GM19240 (cell line): ENCODE measurements around the gene SSPN.

Experiments used
- DNase-seq: peaks from one replicate; pipeline ENCODE4 v3.0.0; 2011; ENCODE audit warnings: low spot score; ENCODE audit not compliant: insufficient read length

SSPN gene

DNA sequence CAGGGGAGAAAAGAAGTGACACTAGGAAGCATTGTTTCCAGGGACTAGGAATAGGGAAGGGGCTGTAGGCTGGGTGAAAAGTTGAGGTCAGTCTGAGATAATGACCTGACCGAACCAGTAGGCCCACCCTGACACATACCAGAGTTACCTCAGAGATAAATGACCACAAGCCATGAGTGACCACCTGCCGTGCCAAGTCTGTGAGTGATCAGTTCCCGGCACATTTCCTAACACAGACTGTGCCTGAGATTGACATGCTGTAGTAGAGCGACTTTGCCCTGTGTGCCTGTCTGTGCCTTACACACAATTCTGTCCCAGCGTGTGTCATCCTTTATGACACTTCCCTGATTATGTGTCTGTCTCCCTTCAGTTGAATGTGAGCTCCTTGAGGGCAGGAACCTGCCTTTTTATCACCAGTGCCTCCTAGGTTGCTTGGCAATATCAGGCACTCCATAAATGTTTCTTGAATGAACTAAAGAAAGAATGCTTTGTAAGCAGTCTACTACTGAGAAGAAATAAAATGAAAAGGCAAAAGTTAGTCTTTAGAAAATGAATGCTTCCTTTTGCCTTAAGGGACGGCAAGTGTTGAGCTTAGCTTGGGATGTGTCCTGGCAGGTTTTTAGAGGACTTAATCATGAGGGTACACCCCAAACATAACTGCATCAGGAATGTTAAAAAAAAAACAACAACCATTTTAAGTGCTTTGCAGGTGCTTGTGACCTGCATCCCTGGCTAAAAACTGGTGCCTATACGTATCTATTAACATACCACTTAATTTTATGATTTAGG is 9.6 kb upstream of the SSPN start:
- no peak for DNase-seq

DNA sequence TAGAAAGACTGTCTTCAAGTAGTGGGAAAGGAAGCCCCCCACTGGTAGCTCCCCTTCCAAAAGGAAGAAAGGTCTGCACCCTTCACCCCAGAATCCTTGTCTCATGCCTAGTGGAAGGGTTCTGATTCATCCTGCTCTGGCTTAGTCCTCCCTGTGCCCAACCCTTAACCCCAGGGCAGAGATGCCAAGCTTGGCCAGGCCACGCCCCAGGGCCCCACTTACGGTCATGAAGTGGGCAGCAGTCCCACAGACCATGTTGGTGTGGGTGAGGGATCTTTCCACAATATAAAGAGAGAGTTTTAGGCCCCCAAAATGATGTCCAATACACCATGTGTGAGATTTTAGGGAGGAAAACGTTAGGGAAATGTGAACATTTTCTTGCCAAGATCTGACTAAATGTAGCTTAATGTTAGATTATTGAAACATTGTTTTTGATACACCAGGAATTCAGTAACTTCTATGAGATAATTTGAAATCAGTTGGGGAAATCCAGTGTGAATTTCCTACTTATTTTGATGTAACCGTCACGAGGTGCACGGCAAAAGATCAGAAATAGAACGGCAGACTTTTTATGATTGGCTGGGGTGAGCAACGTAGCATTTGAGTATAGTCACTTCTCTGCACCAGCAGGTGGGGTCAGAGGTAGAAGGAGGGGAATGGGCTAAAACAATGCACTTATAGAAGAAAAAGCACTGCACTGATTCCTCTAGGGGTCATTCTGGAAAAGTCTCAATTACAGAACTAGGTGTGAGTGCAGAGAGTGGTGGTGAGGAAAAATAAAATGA is 8.2 kb upstream of the SSPN start:
- DNase-seq: no peak

DNA sequence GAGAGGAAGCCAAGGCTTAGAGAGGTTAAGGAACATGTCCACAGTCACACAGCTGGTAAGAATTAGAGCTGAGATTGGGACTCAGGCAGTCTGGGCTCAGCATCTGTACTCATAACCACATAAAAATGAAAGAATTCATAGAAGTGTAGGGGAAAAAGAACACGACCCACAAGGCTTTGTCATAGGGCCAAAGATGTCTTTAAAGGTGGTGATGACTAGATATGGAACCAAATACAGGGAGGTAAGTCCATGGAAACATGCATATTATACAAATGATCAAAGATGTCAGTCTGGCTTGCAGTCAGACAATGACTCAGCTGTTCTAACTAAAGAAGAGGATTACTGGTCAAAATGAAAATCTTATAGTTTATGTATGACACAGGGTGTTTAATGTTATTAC is 7.2 kb upstream of the SSPN start:
- DNase-seq: no peak

DNA sequence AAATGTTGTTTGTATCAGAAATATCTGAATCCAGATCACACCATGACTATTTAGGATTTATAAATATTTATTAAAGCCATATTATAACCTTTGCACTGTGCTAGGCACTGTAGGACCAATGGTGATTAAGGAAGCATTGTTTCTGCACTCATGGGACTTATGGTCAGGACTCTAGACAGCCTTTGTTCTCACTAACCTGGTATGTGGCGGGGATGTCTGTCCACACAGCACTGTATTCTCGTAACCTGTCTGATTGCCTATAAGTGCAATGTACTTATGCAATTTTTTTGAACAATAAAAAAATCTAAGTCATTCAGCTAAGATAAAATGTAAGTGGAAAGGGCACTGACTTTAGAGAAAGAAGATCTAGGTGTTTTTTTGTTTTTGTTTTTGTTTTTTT is 6.7 kb upstream of the SSPN start:
- no peak for DNase-seq

DNA sequence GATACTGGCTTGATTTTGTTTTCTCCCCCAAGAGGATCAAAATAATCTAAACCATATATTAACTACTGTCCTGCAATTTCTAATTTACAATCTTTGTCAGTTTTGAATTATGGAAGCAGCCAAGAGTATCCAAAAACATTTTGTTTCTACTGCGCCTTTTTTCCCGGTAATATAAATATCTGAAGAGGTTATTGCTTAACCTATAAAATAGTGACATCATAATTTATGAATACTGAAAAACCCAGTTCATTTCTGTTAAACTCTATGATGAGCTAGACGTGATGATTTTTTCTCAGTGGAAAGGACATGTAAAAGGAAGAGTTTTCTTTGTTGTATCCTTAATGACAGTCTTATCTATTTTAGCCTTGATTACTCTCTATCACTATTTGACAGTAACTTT is 3.2 kb upstream of the SSPN start:
- DNase-seq: no peak

DNA sequence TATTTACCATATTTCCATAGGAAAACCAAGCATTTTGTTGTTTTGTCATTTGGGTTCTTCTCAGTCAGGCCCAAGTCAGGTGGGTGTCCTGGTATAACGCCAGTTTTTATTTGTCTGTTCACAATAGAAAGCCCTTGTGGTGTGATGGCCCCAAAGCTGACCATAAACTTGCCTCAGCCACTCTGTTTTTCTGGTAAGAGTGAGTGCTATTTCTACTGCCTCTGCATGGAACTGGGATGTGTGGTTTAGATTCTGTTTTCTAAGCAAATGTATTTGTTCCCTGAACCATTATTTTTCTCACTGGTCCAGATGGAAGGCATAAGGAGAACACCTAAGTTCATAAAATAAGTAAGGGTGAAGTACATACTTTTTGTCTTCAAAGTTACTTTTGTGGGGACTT is 1.8 kb upstream of the SSPN start:
- DNase-seq: no peak

DNA sequence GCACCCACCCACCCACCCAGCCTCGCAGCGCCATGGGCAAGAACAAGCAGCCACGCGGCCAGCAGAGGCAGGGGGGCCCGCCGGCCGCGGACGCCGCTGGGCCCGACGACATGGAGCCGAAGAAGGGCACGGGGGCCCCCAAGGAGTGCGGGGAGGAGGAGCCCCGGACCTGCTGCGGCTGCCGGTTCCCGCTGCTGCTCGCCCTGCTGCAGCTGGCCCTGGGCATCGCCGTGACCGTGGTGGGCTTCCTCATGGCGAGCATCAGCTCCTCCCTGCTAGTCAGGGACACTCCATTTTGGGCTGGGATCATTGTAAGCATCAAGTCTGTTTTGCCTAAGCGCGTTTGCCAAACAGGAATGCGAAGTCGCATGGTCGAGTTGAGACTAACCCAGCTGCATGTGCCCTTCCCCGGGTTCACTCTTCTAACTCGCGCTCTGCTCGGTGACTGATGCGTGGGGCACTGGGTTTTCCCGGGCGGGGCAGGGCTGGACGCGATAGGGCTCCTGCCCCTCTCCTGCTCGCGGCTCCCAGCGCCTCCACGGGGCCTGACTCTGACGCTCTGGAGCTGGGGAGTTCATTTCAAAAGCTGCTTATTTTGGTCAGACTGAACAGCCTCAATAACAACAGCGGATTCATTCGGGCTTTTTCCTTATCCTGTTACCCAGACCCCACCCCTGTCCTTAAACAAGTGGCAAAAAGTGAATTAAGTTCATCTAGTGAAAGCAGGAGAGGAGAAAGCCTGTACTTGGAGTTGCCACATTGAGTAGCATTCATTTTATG is 458 bp downstream of the SSPN start:
- DNase-seq: no peak

DNA sequence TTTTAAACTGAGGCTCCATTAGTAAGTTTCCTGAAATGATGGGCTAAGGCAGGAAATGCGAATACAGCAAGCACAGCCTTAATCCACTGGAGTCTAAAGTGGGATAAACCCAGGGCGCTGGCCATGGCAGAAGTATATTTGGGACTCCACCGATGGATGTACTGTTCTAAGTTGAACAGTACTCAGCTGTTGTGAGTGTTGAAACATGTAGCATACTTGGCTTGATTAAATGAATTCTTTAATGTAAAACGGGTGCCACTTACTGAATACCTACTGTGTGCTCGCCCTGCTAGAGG is 996 bp downstream of the SSPN start:
- no peak for DNase-seq

DNA sequence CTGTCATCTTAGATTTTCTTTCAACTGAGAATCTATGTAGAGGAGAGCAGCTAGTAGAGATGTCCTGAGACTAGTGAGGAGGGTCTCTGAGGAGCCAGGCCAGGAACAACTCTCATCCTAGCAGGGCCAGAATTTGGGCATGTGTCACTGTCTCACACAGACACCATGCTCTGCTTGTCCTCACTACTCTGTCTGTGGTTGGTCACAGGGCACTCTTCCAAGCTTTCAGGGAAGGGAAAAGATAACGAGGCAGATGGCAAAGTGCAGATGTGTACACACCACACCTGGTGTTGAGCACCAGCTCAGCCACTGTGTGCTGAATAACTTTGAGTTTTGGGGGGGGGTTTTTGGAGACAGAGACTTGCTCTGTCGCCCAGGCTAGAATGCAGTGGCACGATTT is 2.5 kb downstream of the SSPN start:
- DNase-seq: no peak

DNA sequence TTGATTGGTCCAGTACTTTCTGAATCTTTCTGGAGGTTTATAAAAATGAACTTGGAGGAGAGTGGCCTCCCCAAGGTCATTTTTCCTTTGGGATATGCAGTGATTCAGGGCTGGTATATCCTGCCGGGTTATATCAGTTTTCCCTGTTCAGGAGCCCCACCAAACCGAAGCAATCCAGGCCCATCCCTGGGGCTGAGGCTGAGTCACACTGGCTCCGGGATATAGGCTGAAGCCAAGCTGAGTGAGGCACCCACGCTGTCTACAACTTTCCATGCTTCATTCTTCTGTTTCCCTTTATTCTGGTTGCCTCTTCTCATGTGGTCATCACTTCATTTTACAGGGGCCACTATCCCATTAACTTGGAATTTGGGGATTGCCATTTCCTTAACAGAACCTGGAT is 3.4 kb downstream of the SSPN start:
- no peak for DNase-seq

DNA sequence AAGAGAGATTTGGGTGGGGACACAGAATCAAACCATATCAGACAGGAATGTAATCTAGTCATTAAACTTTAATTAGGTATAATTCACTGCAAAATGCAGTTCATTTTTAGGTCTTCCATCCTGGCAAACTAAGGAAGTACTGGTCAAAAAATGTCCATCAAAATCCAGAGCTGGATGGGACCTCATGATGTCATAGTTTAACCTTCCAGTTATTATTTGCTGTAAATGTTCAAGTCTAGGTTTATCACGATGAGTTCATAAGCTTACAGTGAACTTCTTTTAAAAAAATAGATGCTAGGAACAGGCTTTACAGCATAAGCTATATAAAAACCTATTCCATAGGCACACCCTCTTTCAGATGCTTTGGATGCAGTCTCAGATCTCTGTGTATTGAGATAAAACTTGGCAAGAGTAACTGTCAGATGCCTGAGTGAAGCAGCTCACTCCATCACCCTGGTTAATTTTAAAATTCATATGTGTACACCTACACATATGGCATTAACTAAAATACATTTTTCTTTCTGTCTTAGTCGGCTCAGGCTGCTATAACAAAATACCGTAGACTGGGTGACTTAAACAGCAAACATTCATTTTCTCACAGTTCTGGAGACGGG is 7.9 kb downstream of the SSPN start:
- no peak for DNase-seq

DNA sequence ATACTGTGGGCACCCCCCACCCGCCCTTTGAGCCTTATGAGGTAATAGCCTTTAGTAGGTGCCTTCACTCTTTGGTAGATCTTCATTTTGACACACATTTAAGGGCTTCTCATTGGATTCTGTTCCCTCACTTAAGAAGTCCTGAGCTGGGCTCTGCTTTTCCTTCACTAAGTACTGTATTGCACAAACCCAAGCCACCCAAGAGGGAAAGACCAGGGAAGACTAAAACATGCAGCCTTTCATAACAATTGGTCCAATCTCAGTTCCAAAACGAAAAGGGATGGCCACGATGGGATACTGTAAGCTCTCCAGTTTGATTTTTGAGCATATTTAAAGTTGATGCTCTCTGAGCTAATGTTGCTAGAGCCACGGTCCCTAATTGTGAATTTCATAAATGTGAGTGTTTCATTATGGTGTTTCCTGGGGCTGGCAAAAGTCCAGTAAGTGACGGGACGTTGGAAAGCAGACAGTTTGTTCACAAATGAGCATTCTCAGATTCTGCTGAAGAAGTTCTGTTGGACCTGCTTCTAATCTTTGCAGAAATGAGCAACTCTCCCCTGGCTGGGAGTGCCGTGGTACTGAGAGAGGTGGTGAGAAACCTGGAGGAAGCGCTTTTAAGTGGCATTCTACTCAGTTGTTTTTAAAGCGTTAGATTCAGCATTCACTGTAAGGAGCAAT is 9.4 kb downstream of the SSPN start:
- no peak for DNase-seq

DNA sequence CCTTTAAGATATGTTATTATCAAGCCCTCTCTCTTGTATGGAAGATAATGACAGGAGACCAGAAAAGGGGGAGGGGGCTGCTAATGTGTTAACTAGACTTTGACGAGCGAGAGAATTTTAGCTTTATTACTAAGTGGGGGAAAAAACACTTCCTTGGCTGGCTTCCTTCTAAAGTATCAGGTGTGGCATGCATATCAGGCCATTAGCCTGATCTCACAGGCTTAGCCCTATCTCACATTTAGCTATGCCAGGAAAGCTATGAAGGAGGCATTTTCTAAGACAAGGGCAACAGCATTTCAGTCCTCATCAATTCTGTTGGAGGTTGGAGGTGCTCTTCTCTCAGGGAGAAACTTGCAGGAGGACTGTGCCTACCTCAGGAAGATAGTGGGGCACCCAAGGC is 9.9 kb downstream of the SSPN start:
- no peak for DNase-seq

DNA sequence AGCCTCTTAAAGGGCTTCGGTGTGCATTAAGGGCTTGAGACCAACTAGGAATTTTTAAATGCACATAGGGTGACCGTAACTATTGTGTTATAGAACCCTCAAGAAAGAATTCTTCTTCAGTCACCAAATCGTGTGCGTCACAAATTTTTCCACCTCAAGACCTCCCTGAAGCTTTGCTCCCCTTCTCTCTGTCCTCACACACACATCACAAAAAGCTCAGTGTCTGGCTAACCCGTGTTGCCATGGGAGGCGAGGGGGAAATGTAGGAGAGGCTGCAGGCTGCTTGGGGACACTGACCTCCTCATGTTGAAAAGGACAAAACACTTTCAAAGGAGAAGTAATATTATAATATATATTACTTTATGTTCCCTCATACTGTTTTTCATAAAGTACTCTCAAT is 10.6 kb downstream of the SSPN start:
- DNase-seq: no peak

DNA sequence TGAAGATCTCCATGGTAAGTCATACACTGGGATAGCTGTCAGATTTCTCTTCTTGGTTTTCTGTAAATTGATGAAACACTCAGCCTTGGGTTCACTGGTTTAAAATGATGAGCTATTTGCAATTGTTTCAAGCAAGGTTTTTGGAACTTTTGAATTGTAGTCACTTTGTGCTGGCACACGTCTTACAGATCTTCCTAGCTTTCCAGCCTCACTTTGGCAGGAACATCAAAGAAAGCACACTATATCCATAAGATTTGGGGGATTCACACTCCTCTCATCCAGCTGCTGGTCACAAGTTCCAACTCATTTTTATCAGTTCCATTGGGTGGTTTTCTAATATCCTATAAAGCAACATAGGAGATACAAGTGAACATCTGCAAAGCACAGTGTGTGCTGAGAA is 16.0 kb downstream of the SSPN start:
- no peak for DNase-seq

DNA sequence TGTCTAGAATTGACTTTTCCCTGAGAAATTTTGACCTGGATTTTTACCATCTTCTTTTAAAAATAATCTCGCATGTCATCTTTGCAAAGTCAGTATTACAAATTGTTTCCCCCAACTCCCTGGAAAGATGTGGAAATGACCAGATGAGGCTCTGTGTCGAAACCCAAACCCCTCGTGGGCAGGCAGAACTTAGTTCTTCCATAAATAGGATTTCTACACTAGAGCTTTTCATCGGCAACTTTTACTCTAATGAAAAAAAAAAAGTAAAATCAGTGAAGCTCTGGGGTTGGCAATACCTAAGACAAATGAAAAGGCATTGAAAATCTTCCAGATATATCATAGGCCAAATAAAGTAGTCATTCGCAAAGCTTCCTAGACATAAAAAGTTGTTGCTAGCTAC is 17.0 kb downstream of the SSPN start:
- DNase-seq: no peak

DNA sequence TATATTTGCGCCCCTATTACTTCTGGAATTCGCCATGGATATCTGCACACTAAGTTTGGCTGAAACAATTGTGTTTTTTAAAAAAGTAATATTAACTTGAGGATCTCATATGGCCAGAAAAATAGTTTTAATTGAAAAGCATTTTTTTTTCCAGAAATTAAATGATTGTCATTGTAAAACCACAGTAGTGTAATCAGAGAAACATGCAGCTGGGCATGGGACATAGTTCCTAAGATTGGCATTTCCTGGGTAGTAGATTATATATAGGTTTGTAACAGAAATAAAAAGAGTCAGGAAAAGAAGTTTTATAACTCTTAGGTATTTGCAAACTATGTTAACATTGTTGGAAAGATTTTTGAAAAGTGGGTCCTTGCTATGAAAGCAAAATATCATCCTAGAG is 17.6 kb downstream of the SSPN start:
- DNase-seq: no peak

DNA sequence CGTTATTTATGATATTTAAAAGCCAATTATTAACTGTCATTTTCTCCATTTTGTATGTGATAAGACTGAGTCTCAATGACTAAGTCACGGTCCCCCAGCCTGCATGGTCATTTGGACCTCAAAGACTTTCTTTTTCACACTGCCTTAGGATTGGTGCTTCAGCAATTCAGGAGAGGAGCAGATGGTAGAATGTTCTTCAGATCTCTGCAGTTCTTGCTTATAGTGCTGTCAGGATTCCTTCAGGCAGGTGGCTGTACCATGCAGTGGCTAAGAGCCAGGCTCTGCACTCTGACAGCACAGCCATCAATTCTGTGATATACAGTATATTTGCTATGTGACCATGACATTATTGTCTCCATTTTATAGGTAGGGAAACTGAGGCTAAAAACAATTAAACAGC is 18.7 kb downstream of the SSPN start:
- DNase-seq: no peak

DNA sequence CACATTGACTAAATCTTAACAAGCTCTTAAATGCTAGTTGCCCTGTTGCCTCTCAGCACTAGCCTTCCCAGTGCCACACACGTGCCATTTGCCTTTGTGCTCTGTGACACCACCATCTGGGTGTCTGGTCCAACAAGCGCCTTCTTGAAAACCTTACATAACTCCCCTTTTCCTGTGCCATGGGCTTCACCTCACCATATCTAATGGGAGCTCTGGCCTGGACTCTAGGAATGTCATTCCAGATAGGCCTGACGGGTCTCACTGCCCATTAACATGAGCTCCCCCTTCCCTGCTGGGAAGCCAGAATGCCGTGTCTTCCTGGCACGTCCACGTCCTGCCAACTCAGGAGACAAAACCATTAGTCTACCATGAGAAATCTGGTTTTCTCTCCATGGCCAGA is 24.4 kb downstream of the SSPN start:
- DNase-seq: no peak

DNA sequence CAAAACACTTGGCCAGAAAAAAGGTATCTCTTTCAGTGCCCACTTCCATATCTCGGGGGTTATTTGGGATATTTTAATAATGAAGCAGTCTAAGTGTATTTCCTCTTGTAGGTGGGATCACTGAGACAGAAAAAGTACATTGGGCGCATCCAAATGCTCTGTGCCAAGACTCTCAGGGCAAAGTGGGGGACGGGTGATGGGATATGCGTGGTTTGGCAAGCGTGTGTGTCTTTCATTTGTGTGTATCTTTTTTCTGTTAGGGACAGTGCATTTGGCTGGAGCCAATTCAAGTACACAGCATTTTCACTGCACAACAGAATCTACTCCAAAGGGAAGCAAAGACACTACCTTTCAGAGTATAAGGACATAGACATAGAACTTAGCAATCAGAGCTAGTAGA is 29.3 kb downstream of the SSPN start:
- DNase-seq: no peak

DNA sequence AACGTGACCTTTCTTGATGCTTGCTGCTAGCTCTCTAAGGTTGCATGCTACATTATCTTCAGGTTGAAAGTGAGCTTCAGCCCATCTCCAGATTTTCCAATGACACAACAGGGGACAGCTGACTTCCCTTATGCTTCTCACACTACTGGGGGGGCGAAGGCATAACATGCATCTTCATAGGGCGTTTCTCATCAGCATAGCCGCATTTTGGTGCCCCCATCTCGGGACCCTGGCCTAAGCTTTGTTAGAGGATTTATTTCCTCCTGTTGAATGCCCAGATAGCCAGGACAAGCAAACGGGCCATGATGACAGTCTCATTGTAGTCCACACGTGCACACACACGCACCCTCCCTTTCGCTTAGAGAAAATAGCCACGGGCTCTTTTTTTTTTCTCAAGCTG is 30.7 kb downstream of the SSPN start:
- DNase-seq: no peak
